Neural cell (in vitro differentiated cells): ENCODE results near the gene PIGZ. TPM values are rescaled to one million over a fixed set of nuclear protein-coding genes. Genes with fewer than 3 reads are reported as not detected.

Source experiments
- H2AFZ ChIP-seq: fragments of 200-600, 300-800 bp; sonication (generic), shearing (Covaris generic); 2 replicates; pipeline ENCODE4 v1.6.0; 2014; ENCODE audit warnings: low read depth, mild to moderate bottlenecking, antibody characterized with exemption, low read length, moderate library complexity
- H3F3A ChIP-seq: fragments of 200-600 bp; shearing (Covaris generic); 2 replicates; pipeline ENCODE4 v1.6.1; 2016; ENCODE audit warnings: mild to moderate bottlenecking, moderate library complexity, mixed read lengths, antibody characterized with exemption, low read length; ENCODE audit not compliant: insufficient read depth, poor library complexity, severe bottlenecking
- H3K27ac ChIP-seq: fragments of 200-600, 300-800 bp; sonication (generic), shearing (Covaris generic); 2 replicates; pipeline ENCODE4 v1.5.1; 2014; ENCODE audit warnings: mild to moderate bottlenecking, low read length, moderate library complexity
- H3K27me3 ChIP-seq: fragments of 300-800, 200-600 bp; sonication (generic), shearing (Covaris generic); 2 replicates; pipeline ENCODE4 v1.6.0; 2014; ENCODE audit warnings: mild to moderate bottlenecking, low read depth, low read length, moderate library complexity; ENCODE audit not compliant: insufficient read depth
- H3K36me3 ChIP-seq: fragments of 300-800, 200-600 bp; sonication (generic), shearing (Covaris generic); 2 replicates; pipeline ENCODE4 v1.5.1; 2014; ENCODE audit warnings: mild to moderate bottlenecking, antibody characterized with exemption, low read length, moderate library complexity; ENCODE audit not compliant: insufficient read depth
- H3K4me2 ChIP-seq: fragments of 300-800, 200-600 bp; sonication (generic), shearing (Covaris generic); 2 replicates; pipeline ENCODE4 v1.6.0; 2014; ENCODE audit warnings: mild to moderate bottlenecking, low read length
- H3K4me3 ChIP-seq: fragments of 300-800, 200-600 bp; sonication (generic), shearing (Covaris generic); 2 replicates; pipeline ENCODE4 v1.5.1; 2014; ENCODE audit warnings: mild to moderate bottlenecking, low read length, moderate library complexity
- H3K79me2 ChIP-seq: fragments of 200-600 bp; shearing (Covaris generic); replicated peaks from 2 replicates; pipeline ENCODE4 v1.6.0; 2014; ENCODE audit warnings: mild to moderate bottlenecking, low read length, moderate library complexity; ENCODE audit not compliant: insufficient read depth
- H3K9ac ChIP-seq: fragments of 300-800, 200-600 bp; sonication (generic), shearing (Covaris generic); 2 replicates; pipeline ENCODE4 v1.6.1; 2016; ENCODE audit warnings: mild to moderate bottlenecking, low read length, mixed read lengths
- H3K9me2 ChIP-seq: fragments of 200-600 bp; shearing (Covaris generic); 2 replicates; pipeline ENCODE4 v1.6.1; 2016; ENCODE audit warnings: mild to moderate bottlenecking, low read length, mixed read lengths; ENCODE audit not compliant: insufficient read depth
- H3K9me3 ChIP-seq: fragments of 200-600, 300-800 bp; sonication (generic), shearing (Covaris generic); 2 replicates; pipeline ENCODE4 v1.6.1; 2016; ENCODE audit warnings: mild to moderate bottlenecking, mixed run types, low read length, moderate library complexity, mixed read lengths
- H4K20me1 ChIP-seq: fragments of 200-600 bp; shearing (Covaris generic); 2 replicates; pipeline ENCODE4 v1.6.1; 2016; ENCODE audit warnings: mild to moderate bottlenecking, mixed run types; ENCODE audit not compliant: insufficient read depth
- CTCF ChIP-seq: fragments of 450-650 bp; IDR thresholded peaks from 2 replicates; pipeline ENCODE4 v1.5.1; 2014; ENCODE audit warnings: antibody characterized with exemption, mild to moderate bottlenecking, moderate library complexity; ENCODE audit not compliant: poor library complexity, severe bottlenecking
- EP300 ChIP-seq: fragments of 450-650 bp; conservative IDR thresholded peaks from 2 replicates; pipeline ENCODE4 v1.6.1; 2014; ENCODE audit warnings: antibody characterized with exemption, mild to moderate bottlenecking, moderate library complexity; ENCODE audit not compliant: poor library complexity, severe bottlenecking
- EZH2 ChIP-seq: fragments of 200-600, 300-800 bp; shearing (Covaris generic), sonication (generic); IDR thresholded peaks from 2 replicates; pipeline ENCODE4 v1.6.1; 2014; ENCODE audit warnings: antibody characterized with exemption, low read length, borderline replicate concordance, mild to moderate bottlenecking; ENCODE audit not compliant: insufficient read depth, poor library complexity, severe bottlenecking
- MXI1 ChIP-seq: fragments of 450-650 bp; conservative IDR thresholded peaks from 2 replicates; pipeline ENCODE4 v1.6.1; 2014; ENCODE audit warnings: antibody characterized with exemption, mild to moderate bottlenecking; ENCODE audit not compliant: poor library complexity, severe bottlenecking
- POLR2AphosphoS5 ChIP-seq: IDR thresholded peaks from 2 replicates; pipeline ENCODE4 v1.6.1; 2012
- RAD21 ChIP-seq: fragments of 450-650 bp; conservative IDR thresholded peaks from 2 replicates; pipeline ENCODE4 v1.6.1; 2014; ENCODE audit warnings: antibody characterized with exemption, mild to moderate bottlenecking, moderate library complexity
- REST ChIP-seq: IDR thresholded peaks from 2 replicates; pipeline ENCODE4 v1.6.1; 2012; ENCODE audit warnings: borderline replicate concordance
- SMC3 ChIP-seq: fragments of 450-650 bp; conservative IDR thresholded peaks from 2 replicates; pipeline ENCODE4 v1.6.1; 2014; ENCODE audit warnings: antibody characterized with exemption, mild to moderate bottlenecking, moderate library complexity; ENCODE audit not compliant: poor library complexity
- TAF1 ChIP-seq: IDR thresholded peaks from 2 replicates; pipeline ENCODE4 v1.6.1; 2012; ENCODE audit warnings: low read depth
- polyA plus RNA-seq: library from polyadenylated mRNA; depleted of rRNA; stranded (reverse); fragments of >200 nt; gene quantifications from 2 replicates; pipeline ENCODE4 v1.2.3, GENCODE V29; 2014

PIGZ gene
- polyA plus RNA-seq, 1 donor from 2014 or later, result 6.5 TPM

- H3K4me3 ChIP-seq, result peak overlapping the region; percentile 96
- H3K9me2 ChIP-seq, result no peaks in the 10 kb centered on the region
- H4K20me1 ChIP-seq, result no peaks in the 10 kb centered on the region
- peaks cover 27% of the 10 kb centered on the region for H3K79me2 ChIP-seq
- peak overlapping the region; percentile 89 for H3K9ac ChIP-seq
- peak overlapping the region; percentile 72 for H3K27ac ChIP-seq
- no peaks in the 10 kb centered on the region for H3K27me3 ChIP-seq
- H3K9me3 ChIP-seq, result no peaks in the 10 kb centered on the region
- peak overlapping the region; percentile 100 for H3K4me2 ChIP-seq
- H3K36me3 ChIP-seq, result no peaks in the 10 kb centered on the region
- peak overlapping the region; percentile 51 for H2AFZ ChIP-seq
- H3F3A ChIP-seq, result no peaks in the 10 kb centered on the region
- TF ChIP-seq RAD21 (no peak), MXI1 (no peak), SMC3 (no peak), EP300 (no peak), EZH2 (no peak), TAF1 (no peak)
Measured at GRCh38 chr3:196942915-196943277, 25.7 kb downstream of the PIGZ start.

GRCh38 chr3:196942226-196942914, 26.3 kb downstream of the PIGZ start, which contains the start of gene NCBP2:
NCBP2 (minus strand) TSS chr3:196942528; CDS start chr3:196942503, 25 bp downstream.
- Histone ChIP-seq H3K4me2 (peak within 1 kb of the TSS; percentile 100), H4K20me1 (no peaks in the 10 kb centered on the region), H3K27ac (peak within 1 kb of the TSS; percentile 86), H2AFZ (peak within 1 kb of the TSS; percentile 54), H3K36me3 (no peaks in the 10 kb centered on the region), H3F3A (no peaks in the 10 kb centered on the region), H3K9me3 (no peaks in the 10 kb centered on the region), H3K9me2 (no peaks in the 10 kb centered on the region), H3K27me3 (no peaks in the 10 kb centered on the region), H3K4me3 (peak within 1 kb of the TSS; percentile 96), H3K79me2 (peaks cover 27% of the 10 kb centered on the region), H3K9ac (peak within 1 kb of the TSS; percentile 89)
- TF ChIP-seq CTCF (peak; percentile 98), SMC3 (peak; percentile 80), RAD21 (peak; percentile 78), TAF1 (no peak), REST (peak; percentile 82), EP300 (peak; percentile 77), EZH2 (no peak), POLR2AphosphoS5 (peak; percentile 95), MXI1 (peak; percentile 98)
